ENCODE data around the gene CSF3. TPM values are rescaled to one million over a fixed set of nuclear protein-coding genes. Genes with fewer than 3 reads are reported as not detected.

Gene CSF3, protein sequence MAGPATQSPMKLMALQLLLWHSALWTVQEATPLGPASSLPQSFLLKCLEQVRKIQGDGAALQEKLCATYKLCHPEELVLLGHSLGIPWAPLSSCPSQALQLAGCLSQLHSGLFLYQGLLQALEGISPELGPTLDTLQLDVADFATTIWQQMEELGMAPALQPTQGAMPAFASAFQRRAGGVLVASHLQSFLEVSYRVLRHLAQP
- total RNA-seq = 0.52 TPM

DNA sequence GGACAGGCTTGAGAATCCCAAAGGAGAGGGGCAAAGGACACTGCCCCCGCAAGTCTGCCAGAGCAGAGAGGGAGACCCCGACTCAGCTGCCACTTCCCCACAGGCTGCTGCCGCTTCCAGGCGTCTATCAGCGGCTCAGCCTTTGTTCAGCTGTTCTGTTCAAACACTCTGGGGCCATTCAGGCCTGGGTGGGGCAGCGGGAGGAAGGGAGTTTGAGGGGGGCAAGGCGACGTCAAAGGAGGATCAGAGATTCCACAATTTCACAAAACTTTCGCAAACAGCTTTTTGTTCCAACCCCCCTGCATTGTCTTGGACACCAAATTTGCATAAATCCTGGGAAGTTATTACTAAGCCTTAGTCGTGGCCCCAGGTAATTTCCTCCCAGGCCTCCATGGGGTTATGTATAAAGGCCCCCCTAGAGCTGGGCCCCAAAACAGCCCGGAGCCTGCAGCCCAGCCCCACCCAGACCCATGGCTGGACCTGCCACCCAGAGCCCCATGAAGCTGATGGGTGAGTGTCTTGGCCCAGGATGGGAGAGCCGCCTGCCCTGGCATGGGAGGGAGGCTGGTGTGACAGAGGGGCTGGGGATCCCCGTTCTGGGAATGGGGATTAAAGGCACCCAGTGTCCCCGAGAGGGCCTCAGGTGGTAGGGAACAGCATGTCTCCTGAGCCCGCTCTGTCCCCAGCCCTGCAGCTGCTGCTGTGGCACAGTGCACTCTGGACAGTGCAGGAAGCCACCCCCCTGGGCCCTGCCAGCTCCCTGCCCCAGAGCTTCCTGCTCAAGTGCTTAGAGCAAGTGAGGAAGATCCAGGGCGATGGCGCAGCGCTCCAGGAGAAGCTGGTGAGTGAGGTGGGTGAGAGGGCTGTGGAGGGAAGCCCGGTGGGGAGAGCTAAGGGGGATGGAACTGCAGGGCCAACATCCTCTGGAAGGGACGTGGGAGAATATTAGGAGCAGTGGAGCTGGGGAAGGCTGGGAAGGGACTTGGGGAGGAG, at the start of gene CSF3:
CSF3 (plus strand) TSS at position 436 of the 993 bp plus-strand sequence; CDS start at position 471, 35 bp downstream.
- H3K9ac ChIP-seq (ENCODE audit: low read depth in 1 of 3, low read length in 3 of 3) = peak within 1 kb of the TSS; percentile 61 to 82 (median 65)
- H3K27me3 ChIP-seq (ENCODE audit: control insufficient read depth in 3 of 3, insufficient read depth in 3 of 3, low read length in 3 of 3) = no peaks in the 10 kb centered on the region
- H3K9me3 ChIP-seq (ENCODE audit: control insufficient read depth in 3 of 3, low read length in 3 of 3) = no peaks in the 10 kb centered on the region
- peak within 1 kb of the TSS; percentile 79 for H3K27ac ChIP-seq (ENCODE audit: low read depth, low read length)
- H3K4me3 ChIP-seq (ENCODE audit: low read length in 3 of 3) = peak within 1 kb of the TSS; percentile 52 to 58 (median 54)
- peaks cover 7 to 9% (median 8%) of the 10 kb centered on the region in 3 donors for H3K36me3 ChIP-seq (ENCODE audit: control insufficient read depth in 3 of 3, insufficient read depth in 3 of 3, low read length in 3 of 3)
- peaks cover 60 to 69% (median 67%) of the 10 kb centered on the region in 3 donors for H3K4me1 ChIP-seq (ENCODE audit: control insufficient read depth in 3 of 3, insufficient read depth in 3 of 3, low read length in 3 of 3)

DNA sequence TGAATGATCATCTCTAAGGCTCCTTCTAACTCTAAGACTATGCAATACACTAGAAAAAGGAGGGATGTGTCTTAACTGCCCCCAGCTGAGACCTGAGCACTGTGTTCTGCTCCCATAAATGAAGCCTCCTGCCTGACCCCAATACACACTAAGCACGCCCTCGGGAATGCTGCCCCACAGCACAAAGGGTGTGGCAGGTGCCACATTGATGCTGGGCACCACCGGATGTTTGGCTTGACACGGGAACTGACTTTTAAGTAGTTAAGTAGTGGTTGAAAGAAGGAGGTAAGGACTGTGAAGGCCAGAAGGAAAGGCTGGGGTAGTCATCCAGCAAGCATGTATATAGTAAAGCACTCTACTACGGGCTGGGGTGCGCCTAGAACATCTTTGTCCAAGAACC, 48.5 kb upstream of the CSF3 start:
- H3K9me3 ChIP-seq (ENCODE audit: control insufficient read depth in 3 of 3, low read length in 3 of 3) = no peaks in the 10 kb centered on the region
- H3K9ac ChIP-seq (ENCODE audit: low read depth in 1 of 3, low read length in 3 of 3) = no peak overlapping the region
- H3K36me3 ChIP-seq (ENCODE audit: control insufficient read depth in 3 of 3, insufficient read depth in 3 of 3, low read length in 3 of 3) = no peaks in the 10 kb centered on the region
- peaks cover 5 to 22% (median 6%) of the 10 kb centered on the region in 3 donors for H3K27me3 ChIP-seq (ENCODE audit: control insufficient read depth in 3 of 3, insufficient read depth in 3 of 3, low read length in 3 of 3)
- H3K4me3 ChIP-seq (ENCODE audit: low read length in 3 of 3) = no peak overlapping the region
- no peaks in the 10 kb centered on the region for H3K4me1 ChIP-seq (ENCODE audit: control insufficient read depth in 3 of 3, insufficient read depth in 3 of 3, low read length in 3 of 3)
- H3K27ac ChIP-seq (ENCODE audit: low read depth, low read length) = peak overlapping the region; percentile 22

DNA sequence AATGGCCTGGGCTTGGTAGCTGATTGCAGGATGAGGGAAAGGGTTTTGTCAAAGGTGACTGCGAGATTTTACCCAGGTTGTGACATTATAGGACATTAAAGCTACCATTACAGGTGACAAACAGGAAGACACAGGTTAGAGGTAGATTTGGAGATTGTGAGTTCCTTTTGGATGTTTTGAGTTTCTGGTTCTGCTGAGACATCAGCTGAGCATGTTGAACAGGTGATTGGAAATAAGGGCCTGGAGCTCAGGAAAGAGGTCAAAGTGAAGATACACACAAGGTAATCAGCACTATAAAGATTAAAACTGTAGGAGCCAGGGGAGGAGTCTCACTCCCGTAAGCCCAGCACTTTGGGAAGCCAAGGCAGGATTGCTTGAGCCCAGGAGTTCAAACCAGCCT, 46.5 kb upstream of the CSF3 start:
- H3K27me3 ChIP-seq (ENCODE audit: control insufficient read depth in 3 of 3, insufficient read depth in 3 of 3, low read length in 3 of 3) = peaks cover 4 to 16% (median 5%) of the 10 kb centered on the region in 3 donors
- H3K9ac ChIP-seq (ENCODE audit: low read depth in 1 of 3, low read length in 3 of 3) = no peak overlapping the region
- H3K4me3 ChIP-seq (ENCODE audit: low read length in 3 of 3) = no peak overlapping the region
- no peaks in the 10 kb centered on the region for H3K9me3 ChIP-seq (ENCODE audit: control insufficient read depth in 3 of 3, low read length in 3 of 3)
- H3K27ac ChIP-seq (ENCODE audit: low read depth, low read length) = no peak overlapping the region
- H3K36me3 ChIP-seq (ENCODE audit: control insufficient read depth in 3 of 3, insufficient read depth in 3 of 3, low read length in 3 of 3) = no peaks in the 10 kb centered on the region
- no peaks in the 10 kb centered on the region for H3K4me1 ChIP-seq (ENCODE audit: control insufficient read depth in 3 of 3, insufficient read depth in 3 of 3, low read length in 3 of 3)

DNA sequence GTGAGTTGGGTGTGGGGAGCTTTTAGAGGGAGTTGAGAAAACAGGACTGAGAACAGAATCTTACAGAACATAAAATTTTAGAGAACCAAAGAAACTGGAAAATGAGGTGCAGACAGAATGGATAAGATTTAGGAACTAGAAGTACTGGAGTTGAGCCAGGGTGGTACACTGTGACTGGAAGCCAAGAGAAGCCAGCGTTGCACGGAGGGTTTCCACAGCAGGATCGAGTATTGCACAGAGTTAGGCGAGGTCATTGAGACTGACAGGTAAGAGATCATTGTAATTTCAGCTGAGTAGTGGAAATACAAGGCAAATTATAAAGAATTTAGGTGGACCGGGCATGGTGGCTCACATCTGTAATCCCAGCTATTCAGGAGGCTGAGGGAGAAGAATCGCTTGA, 45.9 kb upstream of the CSF3 start:
- Histone ChIP-seq H3K4me1 (ENCODE audit: control insufficient read depth in 3 of 3, insufficient read depth in 3 of 3, low read length in 3 of 3) (no peaks in the 10 kb centered on the region), H3K9ac (ENCODE audit: low read depth in 1 of 3, low read length in 3 of 3) (no peak overlapping the region), H3K27ac (ENCODE audit: low read depth, low read length) (no peak overlapping the region), H3K9me3 (ENCODE audit: control insufficient read depth in 3 of 3, low read length in 3 of 3) (no peaks in the 10 kb centered on the region), H3K27me3 (ENCODE audit: control insufficient read depth in 3 of 3, insufficient read depth in 3 of 3, low read length in 3 of 3) (peaks cover 4 to 14% (median 9%) of the 10 kb centered on the region in 3 donors), H3K36me3 (ENCODE audit: control insufficient read depth in 3 of 3, insufficient read depth in 3 of 3, low read length in 3 of 3) (no peaks in the 10 kb centered on the region), H3K4me3 (ENCODE audit: low read length in 3 of 3) (no peak overlapping the region)

DNA sequence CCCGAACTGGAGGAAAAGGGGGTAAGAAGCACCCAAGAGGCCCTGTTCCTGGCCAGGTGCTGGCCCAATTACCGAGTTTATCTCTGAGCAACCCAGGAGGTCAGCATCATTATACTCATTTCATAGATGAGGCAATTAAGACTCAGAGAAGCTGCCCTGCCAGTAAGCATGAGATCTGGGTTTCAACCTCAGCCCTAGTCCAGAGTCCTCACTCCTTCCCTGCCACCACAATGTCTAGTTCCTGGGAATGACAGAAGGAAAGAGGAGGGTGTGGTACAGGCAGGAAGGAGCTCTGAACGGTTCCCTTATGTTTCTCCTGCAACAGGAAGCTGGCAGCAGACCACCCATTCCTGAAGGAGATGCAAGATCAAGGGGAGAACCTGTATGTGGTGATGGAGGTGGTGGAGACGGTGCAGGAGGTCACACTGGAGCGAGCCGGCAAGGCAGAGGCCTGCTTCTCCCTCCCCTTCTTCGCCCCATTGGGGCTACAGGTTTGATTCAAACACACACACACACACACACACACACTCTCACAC, 45.0 kb upstream of the CSF3 start:
- Histone ChIP-seq H3K4me3 (ENCODE audit: low read length in 3 of 3) (no peak overlapping the region), H3K9me3 (ENCODE audit: control insufficient read depth in 3 of 3, low read length in 3 of 3) (no peaks in the 10 kb centered on the region), H3K4me1 (ENCODE audit: control insufficient read depth in 3 of 3, insufficient read depth in 3 of 3, low read length in 3 of 3) (no peaks in the 10 kb centered on the region), H3K9ac (ENCODE audit: low read depth in 1 of 3, low read length in 3 of 3) (no peak overlapping the region), H3K27me3 (ENCODE audit: control insufficient read depth in 3 of 3, insufficient read depth in 3 of 3, low read length in 3 of 3) (peaks cover 4 to 14% (median 11%) of the 10 kb centered on the region in 3 donors), H3K36me3 (ENCODE audit: control insufficient read depth in 3 of 3, insufficient read depth in 3 of 3, low read length in 3 of 3) (no peaks in the 10 kb centered on the region), H3K27ac (ENCODE audit: low read depth, low read length) (no peak overlapping the region)

DNA sequence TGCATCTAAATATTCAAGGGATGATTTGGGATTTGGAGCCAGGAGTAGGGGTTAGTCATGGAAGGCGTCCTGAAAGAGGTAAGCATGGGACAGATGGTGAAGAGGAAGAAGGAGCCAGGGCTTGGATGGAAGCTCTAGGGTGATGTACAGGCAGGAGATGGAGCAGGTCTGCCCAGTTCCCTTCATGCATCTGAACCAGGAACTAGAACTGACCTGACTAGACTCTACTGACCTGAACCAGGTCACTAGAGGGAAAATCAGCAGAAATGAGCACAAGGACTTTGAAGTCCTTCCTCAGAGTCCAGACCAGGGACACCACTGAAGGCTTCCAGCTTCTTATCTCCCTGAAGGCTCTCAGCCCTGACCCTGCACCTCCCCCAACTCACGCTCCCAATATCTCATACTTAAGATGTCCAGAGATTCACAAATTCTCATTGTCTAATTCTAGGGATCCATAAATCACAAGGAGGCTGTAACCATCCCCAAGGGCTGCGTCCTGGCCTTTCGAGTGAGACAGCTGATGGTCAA, 44.1 kb upstream of the CSF3 start:
- H3K27ac ChIP-seq (ENCODE audit: low read depth, low read length) = no peak overlapping the region
- H3K9me3 ChIP-seq (ENCODE audit: control insufficient read depth in 3 of 3, low read length in 3 of 3) = no peaks in the 10 kb centered on the region
- no peak overlapping the region for H3K4me3 ChIP-seq (ENCODE audit: low read length in 3 of 3)
- no peaks in the 10 kb centered on the region for H3K4me1 ChIP-seq (ENCODE audit: control insufficient read depth in 3 of 3, insufficient read depth in 3 of 3, low read length in 3 of 3)
- H3K9ac ChIP-seq (ENCODE audit: low read depth in 1 of 3, low read length in 3 of 3) = no peak overlapping the region
- H3K36me3 ChIP-seq (ENCODE audit: control insufficient read depth in 3 of 3, insufficient read depth in 3 of 3, low read length in 3 of 3) = no peaks in the 10 kb centered on the region
- peaks cover 4 to 15% (median 11%) of the 10 kb centered on the region in 3 donors for H3K27me3 ChIP-seq (ENCODE audit: control insufficient read depth in 3 of 3, insufficient read depth in 3 of 3, low read length in 3 of 3)

DNA sequence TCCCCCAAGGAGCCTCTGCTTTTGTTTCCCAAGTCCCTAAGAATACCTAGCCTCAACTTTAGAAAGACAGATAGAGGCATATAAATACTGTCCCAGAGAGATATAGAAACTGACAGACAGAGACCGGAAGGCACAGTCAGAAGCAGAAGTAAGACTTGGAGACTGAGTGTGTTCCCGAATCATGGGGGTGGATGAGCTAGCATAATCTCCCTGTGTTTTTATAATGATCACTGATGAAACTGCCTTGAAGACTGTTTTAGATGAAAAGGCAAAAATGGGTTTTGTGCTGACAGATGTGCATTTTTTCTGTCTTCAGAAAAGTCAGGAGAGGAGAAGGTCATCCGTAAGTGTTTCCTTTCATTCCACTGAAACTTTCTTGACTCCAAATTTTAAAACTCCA, 43.0 kb upstream of the CSF3 start:
- Histone ChIP-seq H3K4me3 (ENCODE audit: low read length in 3 of 3) (no peak overlapping the region), H3K4me1 (ENCODE audit: control insufficient read depth in 3 of 3, insufficient read depth in 3 of 3, low read length in 3 of 3) (no peaks in the 10 kb centered on the region), H3K36me3 (ENCODE audit: control insufficient read depth in 3 of 3, insufficient read depth in 3 of 3, low read length in 3 of 3) (no peaks in the 10 kb centered on the region), H3K27me3 (ENCODE audit: control insufficient read depth in 3 of 3, insufficient read depth in 3 of 3, low read length in 3 of 3) (peaks cover 4 to 15% (median 11%) of the 10 kb centered on the region in 3 donors), H3K9me3 (ENCODE audit: control insufficient read depth in 3 of 3, low read length in 3 of 3) (no peaks in the 10 kb centered on the region), H3K27ac (ENCODE audit: low read depth, low read length) (no peak overlapping the region), H3K9ac (ENCODE audit: low read depth in 1 of 3, low read length in 3 of 3) (no peak overlapping the region)

DNA sequence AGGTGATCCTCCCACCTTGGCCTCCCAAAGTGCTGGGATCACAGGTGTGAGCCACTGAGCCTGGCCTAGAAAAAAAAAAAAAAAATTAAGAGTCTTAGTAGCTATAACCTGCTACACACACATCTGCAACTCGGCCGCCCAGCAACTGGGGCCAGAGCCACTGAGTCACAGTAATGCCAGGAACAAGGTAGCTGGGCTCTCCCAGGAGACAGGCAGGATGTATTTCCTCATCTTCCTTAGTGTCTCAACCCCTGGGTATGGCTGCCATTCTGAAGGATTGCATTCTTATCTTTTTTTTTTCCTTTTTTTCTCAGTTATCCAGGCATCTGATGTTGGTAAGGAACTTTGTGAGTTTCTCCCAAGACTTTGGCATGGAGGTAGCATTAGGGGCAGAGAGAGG, 41.7 kb upstream of the CSF3 start:
- Histone ChIP-seq H3K9me3 (ENCODE audit: control insufficient read depth in 3 of 3, low read length in 3 of 3) (no peaks in the 10 kb centered on the region), H3K4me3 (ENCODE audit: low read length in 3 of 3) (no peak overlapping the region), H3K27ac (ENCODE audit: low read depth, low read length) (no peak overlapping the region), H3K9ac (ENCODE audit: low read depth in 1 of 3, low read length in 3 of 3) (no peak overlapping the region), H3K27me3 (ENCODE audit: control insufficient read depth in 3 of 3, insufficient read depth in 3 of 3, low read length in 3 of 3) (peaks cover 4 to 15% (median 11%) of the 10 kb centered on the region in 3 donors), H3K36me3 (ENCODE audit: control insufficient read depth in 3 of 3, insufficient read depth in 3 of 3, low read length in 3 of 3) (no peaks in the 10 kb centered on the region), H3K4me1 (ENCODE audit: control insufficient read depth in 3 of 3, insufficient read depth in 3 of 3, low read length in 3 of 3) (no peaks in the 10 kb centered on the region)

DNA sequence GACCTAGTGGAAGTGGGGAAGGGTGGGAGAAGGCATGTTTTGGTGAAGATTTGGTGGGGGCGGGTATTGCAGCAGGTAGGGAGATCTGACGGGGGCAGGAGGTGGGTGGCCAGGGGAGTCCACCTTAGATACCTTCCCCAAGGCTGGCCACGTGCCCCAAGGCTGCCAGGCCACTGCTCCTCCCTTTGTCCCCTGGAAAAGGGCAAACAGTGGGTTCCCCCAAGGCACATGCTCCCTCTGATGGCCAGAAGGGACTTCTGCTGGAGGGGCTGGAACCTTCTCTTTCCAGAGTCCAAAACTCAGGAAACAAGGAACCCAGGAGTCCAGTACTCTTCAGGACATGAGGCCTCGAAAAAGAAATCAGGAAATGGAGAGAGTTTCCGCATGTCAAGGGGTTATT, 40.8 kb upstream of the CSF3 start:
- H3K4me1 ChIP-seq (ENCODE audit: control insufficient read depth in 3 of 3, insufficient read depth in 3 of 3, low read length in 3 of 3) = peaks cover 0 to 5% (median under 1%) of the 10 kb centered on the region in 3 donors
- H3K36me3 ChIP-seq (ENCODE audit: control insufficient read depth in 3 of 3, insufficient read depth in 3 of 3, low read length in 3 of 3) = no peaks in the 10 kb centered on the region
- H3K4me3 ChIP-seq (ENCODE audit: low read length in 3 of 3) = no peak overlapping the region
- no peaks in the 10 kb centered on the region for H3K9me3 ChIP-seq (ENCODE audit: control insufficient read depth in 3 of 3, low read length in 3 of 3)
- H3K9ac ChIP-seq (ENCODE audit: low read depth in 1 of 3, low read length in 3 of 3) = no peak overlapping the region
- peaks cover 4 to 15% (median 11%) of the 10 kb centered on the region in 3 donors for H3K27me3 ChIP-seq (ENCODE audit: control insufficient read depth in 3 of 3, insufficient read depth in 3 of 3, low read length in 3 of 3)
- H3K27ac ChIP-seq (ENCODE audit: low read depth, low read length) = no peak overlapping the region

All from skeletal muscle tissue (tissue), 4 donors.